ENCODE measurements around the gene PLAU.
A peak's percentile ranks its signal among the peaks of the same experiment; 100 is the strongest.
"Not testable (repeated sequence)": the region's sequence is repeated elsewhere in the genome, so short reads cannot be mapped to it uniquely, and the experiment has no call there.

The PLAU gene

DNA sequence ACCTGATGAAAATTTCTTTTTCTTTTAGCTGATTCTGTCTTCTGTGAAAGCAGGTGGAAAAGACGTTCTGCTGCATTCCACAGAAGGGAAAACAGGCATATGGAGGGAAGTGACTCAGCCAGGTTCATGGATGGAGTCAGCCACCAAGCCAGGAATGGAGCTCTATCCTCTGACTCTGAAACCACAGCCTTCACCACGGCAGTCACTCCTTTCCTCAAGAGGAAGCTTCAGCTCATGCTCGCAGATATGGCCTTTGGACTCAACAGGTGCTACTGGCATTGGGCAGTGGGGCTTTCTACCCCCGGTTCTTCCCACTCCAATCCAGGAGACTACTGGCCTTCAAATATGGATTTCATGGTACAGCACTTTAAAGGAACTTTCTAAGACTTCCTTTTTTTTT, 11.5 kb upstream of the PLAU start:
- DNase-seq, result peak in 1 of 2 experiments; percentile 16

GRCh38 chr10:73900064-73900463, 10.9 kb upstream of the PLAU start:
- DNase-seq, result no peak

DNA sequence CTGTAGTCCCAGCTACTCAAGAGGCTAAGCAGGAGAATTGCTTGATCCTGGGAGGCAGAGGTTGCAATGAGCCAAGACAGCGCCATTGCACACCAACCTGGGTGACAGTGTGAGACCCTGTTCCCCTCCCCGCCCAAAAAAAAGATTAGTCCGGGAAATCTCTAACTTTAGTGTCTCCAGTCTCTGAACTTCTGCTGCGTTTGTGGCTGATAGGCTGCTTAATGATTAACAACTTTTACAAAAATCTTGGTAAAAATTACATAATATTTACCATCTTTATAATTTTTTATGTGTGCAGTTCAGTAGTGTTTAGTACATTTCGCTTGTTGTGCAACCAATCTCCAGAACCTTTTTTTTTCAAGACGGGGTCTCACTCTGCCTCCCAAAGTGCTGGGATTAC, 9.7 kb upstream of the PLAU start:
- DNase-seq, result no peak

GRCh38 chr10:73902351-73902750, 8.6 kb upstream of the PLAU start:
- peak; percentile 60 to 62 for DNase-seq

- DNase-seq, result no peak
Measured at GRCh38 chr10:73905256-73906020, 5.5 kb upstream of the PLAU start.

- peak; percentile 45 to 61 for DNase-seq
Measured at GRCh38 chr10:73906524-73907447, 4.1 kb upstream of the PLAU start.

DNA sequence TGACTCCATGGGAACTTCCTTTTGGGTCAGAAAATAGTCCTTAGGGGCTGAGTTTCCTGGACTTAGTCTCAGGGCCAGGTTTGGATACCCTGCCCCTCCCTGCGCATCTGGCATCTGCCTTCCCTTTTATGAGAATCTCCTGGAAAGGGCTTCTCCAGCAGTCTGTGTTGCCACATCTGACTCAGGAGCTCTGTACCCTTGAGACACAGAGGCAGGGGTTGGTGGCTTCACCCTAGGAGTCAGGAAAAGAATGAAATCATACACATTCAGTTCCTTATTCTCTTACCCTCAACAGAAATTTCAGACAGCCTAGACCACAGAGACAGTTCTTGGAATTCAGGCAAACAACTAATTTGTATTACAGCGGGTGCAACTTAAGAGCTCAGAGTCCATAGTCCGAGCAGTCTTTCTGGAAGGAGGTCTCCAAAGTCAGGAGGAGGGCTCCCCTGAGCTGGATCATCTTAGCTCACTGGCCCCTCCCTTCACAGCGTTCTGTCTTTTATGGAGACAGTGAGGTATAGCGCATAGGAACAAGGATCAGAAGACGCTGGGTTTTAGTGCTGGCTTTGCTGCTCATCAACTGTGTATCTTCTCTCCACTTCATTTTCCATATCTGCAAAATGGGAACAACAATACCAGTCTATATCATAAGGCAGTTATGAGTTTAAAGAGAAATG, 3.0 kb upstream of the PLAU start:
- DNase-seq, result peak; percentile 94 to 95

GRCh38 chr10:73908853-73909539, 1.9 kb upstream of the PLAU start:
- DNase-seq, result peak; percentile 92 to 93

DNA sequence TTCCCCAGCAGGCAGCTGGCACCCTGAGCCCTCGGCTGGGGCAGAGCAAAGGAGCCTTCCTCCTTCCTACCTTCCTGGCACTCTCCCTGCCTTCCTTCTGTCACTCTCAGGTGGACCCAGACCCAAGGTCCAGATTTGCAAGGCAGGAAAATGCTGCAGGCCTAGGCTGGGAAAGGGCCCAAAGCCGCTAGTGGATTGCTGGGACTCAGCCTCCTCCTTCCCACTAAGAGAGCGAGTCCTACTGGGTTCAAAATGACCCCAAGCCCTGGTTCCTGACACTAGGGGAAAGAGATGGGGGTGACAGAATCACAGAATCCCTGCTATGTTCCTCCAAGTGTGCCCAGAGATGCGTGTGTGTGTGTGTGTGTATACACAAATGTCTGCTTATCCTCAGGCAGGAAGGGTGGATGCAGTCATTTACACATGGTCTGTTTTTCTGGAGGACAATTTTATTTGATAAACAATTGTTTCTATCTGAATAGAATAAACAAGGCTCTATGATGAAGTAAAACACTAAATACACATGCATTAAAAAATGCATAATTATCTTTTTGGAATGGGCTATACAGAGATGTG, 1.3 kb upstream of the PLAU start:
- DNase-seq, result no peak

GRCh38 chr10:73910401-73910763, 550 bp upstream of the PLAU start:
- DNase-seq, result peak; percentile 27 to 44

GRCh38 chr10:73911553-73912004, 647 bp downstream of the PLAU start:
- DNase-seq, result peak in 1 of 2 experiments; percentile 38

GRCh38 chr10:73914036-73914435, 3.1 kb downstream of the PLAU start:
- DNase-seq, result no peak

DNA sequence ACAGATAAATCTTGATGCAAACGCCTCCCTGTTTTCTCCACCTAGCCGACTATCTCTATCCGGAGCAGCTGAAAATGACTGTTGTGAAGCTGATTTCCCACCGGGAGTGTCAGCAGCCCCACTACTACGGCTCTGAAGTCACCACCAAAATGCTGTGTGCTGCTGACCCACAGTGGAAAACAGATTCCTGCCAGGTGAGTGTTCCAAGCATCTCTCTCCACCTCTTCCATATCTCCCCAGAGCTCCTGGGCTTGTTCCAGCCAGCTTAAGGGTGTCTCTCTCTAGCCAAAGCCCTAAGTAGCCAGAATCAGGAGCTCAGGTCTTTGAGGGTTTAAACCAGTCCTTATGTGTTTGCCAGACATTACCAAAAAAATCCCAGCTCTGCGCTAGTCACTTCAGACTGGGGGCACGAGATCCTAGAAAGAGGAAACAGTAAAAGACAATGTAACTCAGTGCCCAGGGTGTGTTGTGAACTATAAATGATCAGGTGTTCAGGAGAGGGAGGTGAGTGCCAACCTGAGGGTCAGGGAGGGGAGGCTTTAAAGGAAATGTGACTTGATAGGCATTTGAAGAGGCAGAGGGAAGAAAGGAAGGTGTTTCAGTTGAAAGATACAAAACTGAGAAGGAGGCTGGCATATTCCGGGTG, 4.4 kb downstream of the PLAU start:
- DNase-seq, result no peak

DNA sequence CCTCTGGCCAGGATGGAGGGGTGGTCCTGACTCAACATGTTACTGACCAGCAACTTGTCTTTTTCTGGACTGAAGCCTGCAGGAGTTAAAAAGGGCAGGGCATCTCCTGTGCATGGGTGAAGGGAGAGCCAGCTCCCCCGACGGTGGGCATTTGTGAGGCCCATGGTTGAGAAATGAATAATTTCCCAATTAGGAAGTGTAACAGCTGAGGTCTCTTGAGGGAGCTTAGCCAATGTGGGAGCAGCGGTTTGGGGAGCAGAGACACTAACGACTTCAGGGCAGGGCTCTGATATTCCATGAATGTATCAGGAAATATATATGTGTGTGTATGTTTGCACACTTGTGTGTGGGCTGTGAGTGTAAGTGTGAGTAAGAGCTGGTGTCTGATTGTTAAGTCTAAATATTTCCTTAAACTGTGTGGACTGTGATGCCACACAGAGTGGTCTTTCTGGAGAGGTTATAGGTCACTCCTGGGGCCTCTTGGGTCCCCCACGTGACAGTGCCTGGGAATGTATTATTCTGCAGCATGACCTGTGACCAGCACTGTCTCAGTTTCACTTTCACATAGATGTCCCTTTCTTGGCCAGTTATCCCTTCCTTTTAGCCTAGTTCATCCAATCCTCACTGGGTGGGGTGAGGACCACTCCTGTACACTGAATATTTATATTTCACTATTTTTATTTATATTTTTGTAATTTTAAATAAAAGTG, 6.0 kb downstream of the PLAU start:
- DNase-seq, result peak; percentile 64 to 65

GRCh38 chr10:73917566-73918305, 6.8 kb downstream of the PLAU start:
- DNase-seq, result no peak

- DNase-seq, result not testable (repeated sequence)
Measured at GRCh38 chr10:73919481-73919880, 8.5 kb downstream of the PLAU start.

GRCh38 chr10:73920089-73920488, 9.2 kb downstream of the PLAU start:
- DNase-seq, result peak; percentile 85 to 94

- DNase-seq, result no peak
Measured at GRCh38 chr10:73922007-73922863, 11.3 kb downstream of the PLAU start.

- DNase-seq, result no peak
Measured at GRCh38 chr10:73922864-73923133, 11.9 kb downstream of the PLAU start.
